DMS153 (cell line): Measurements from ENCODE around the gene MTARC2.
"Not testable (repeated sequence)": the region's sequence is repeated elsewhere in the genome, so short reads cannot be mapped to it uniquely, and the experiment has no call there.

Experiments
- DNase-seq: peaks from one replicate; lab custom pipeline; 2025; lab: John Stamatoyannopoulos, UW

MTARC2 gene

DNA sequence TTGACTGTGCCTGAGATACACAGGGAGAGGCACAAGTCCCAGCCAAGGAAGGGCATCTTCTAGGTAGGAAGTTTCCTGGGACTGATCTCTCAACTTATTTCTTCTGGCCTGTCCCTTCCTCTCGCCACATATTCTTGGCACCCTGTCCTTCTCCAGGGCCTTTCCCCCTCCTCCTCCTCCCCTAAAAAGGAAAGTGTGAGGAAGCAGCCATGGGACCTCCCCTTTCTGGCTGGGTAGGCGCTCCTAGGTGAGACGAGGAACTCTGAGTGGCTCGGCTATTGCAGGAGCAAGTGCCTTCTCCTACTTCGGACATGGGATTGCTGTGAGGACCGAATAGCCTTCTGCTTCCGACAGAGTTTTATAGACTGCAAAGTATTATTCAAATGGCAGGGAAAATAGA is 15.5 kb upstream of the MTARC2 start:
- no peak for DNase-seq

DNA sequence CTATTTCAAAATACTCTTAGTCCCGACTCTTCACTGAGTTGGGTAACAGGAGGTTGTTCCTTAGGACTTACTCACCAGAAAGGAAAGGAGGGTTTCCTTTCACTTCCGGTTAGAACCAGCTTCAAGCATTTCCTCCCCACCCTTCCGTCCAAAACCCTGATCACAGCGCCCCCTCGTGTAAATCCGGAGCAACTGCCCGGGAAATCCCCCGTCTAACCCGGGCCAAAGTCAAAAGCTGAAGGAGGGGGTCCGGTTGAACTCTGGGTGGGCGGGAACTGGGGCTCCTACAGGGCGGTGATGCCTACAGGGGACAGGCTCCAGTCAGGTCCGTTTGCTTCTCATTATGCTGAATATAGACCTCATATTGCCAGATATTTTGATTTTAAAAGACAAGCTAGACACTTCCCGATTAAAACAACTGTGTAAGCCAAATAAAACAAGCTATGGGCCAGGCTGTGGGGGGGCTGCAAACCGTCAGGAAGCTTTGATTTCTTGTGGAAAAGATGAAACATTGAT is 15.0 kb upstream of the MTARC2 start:
- DNase-seq = peak; percentile 75

GRCh38 chr1:220734571-220735326 is 13.4 kb upstream of the MTARC2 start:
- no peak for DNase-seq

- DNase-seq = not testable (repeated sequence)
These were observed 11.8 kb upstream of the MTARC2 start for GRCh38 chr1:220736283-220736682.

GRCh38 chr1:220741349-220741748 is 6.8 kb upstream of the MTARC2 start:
- DNase-seq = no peak

GRCh38 chr1:220741825-220742224 is 6.3 kb upstream of the MTARC2 start:
- no peak for DNase-seq

GRCh38 chr1:220742520-220742919 is 5.6 kb upstream of the MTARC2 start:
- no peak for DNase-seq

- no peak for DNase-seq
These were observed 1.3 kb upstream of the MTARC2 start for GRCh38 chr1:220746851-220747250.

GRCh38 chr1:220747437-220748088 is 559 bp upstream of the MTARC2 start:
- DNase-seq = no peak

- no peak for DNase-seq
These were observed 814 bp downstream of the MTARC2 start for GRCh38 chr1:220748936-220749335.

GRCh38 chr1:220750131-220750515 is 2.0 kb downstream of the MTARC2 start:
- DNase-seq = no peak

DNA sequence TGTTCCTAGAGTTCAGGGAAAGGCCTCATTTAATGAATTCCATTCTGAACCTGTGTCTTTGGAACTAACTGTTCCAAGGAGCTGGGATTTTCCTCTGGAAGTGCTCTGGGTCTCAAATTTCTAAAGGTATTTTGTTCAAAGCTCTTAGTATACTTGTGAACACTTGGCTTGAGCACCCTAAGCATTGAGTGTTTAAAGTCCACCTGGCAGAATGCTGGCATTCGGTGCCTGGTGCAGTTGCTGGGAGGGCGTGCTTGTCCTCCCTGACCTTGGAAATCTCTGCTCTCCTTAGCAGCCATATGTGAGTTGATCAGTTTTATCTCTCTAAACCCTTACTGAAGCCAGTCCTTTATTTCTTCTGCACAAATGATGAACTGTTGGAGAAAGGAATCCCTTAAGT is 3.0 kb downstream of the MTARC2 start:
- DNase-seq = no peak

GRCh38 chr1:220754212-220754917 is 6.2 kb downstream of the MTARC2 start:
- no peak for DNase-seq

GRCh38 chr1:220754918-220755295 is 6.8 kb downstream of the MTARC2 start:
- DNase-seq = no peak

DNA sequence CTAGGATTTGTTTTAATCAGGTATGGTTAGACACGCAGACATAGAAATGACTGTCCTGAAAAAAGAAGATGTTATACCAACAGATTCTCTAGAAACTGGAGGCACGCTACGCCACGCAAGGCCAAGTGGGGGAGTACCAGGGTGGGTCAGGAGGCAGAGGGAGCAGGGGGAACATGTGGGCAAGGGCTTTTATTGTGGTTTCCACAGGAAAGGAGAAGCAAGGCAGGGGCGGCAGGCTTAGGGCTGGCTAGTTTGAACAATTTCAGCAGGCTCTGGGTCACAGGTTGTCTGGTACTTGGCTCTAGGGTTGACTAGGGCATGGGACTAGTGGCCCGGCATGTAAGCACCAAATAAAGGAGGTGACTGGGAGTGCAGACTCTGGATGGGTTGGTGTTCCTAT is 7.2 kb downstream of the MTARC2 start:
- DNase-seq = no peak

GRCh38 chr1:220757441-220757840 is 9.3 kb downstream of the MTARC2 start:
- DNase-seq = no peak

DNA sequence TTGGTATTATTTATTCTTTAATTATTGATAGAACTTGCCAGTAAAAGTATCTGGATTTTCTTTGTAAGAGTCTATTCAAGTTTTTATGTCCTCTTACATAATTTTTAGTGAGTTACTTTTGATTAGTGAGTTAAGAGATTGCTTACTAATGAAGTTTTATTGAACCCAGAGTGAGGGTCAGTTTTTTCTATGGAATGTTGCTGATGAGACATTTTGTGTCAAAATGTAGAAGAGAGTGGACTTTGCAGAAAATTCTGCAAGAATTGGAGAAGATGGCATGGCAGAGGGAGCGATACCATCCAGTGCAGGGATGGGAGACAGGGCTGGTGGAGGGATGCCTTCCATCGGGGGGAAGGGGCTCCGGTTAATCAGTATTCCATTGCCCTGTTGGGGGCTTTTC is 11.0 kb downstream of the MTARC2 start:
- no peak for DNase-seq

DNA sequence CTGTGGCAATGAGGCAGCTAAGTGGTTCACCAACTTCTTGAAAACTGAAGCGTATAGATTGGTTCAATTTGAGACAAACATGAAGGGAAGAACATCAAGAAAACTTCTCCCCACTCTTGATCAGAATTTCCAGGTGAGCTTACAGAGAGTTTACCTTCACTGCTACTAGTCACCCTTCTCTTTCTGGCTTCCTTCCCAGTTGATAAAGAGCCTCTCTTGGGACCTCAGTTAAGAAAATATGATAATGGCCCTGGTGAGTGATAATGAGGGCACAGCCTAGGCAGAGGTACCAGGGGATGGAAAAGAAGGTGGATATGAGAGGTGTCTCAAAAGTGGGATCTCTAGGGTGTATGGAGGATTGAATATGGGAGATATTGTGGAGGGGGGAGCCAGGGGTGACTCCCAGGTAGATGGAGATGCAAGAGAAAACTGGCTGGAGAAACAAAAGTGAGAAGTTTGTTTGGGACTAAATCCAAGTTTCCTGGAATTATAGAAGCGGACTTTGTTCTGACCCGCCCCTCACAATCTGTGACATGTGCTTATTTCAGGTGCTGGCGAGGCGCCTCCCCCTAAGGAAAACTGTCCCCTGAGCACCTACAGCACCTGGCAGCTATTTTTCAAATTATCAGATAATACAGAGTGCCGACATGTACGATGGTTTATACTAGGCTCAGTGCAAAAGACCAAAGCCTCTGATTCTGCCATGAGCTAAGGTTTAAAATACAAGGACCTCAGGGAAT is 13.7 kb downstream of the MTARC2 start:
- DNase-seq = peak; percentile 18

- DNase-seq = no peak
These were observed 16.6 kb downstream of the MTARC2 start for GRCh38 chr1:220764757-220765156.

GRCh38 chr1:220767312-220768125 is 19.4 kb downstream of the MTARC2 start:
- no peak for DNase-seq

- no peak for DNase-seq
These were observed 20.0 kb downstream of the MTARC2 start for GRCh38 chr1:220768126-220768601.
